HepG2 (cell line): ENCODE results near the gene DHTKD1. TPM values are rescaled to one million over a fixed set of nuclear protein-coding genes. Genes with fewer than 3 reads are reported as not detected.
A peak's percentile ranks its signal among the peaks of the same experiment; 100 is the strongest.

Experiments used
- ATF7 ChIP-seq, 2 experiments: fragments of 450-650 bp in 1 of 2; sonication (generic) in 1 of 2; formaldehyde crosslinking in 1 of 2; IDR thresholded peaks; 2 replicates each; pipeline versions ENCODE4 v1.4.0 to v1.6.1; 2016 to 2020; ENCODE audit warnings: antibody characterized with exemption in 1 of 2, mild to moderate bottlenecking in 1 of 2, missing genetic modification reagents in 1 of 2
- ATRX ChIP-seq: sonication (generic); formaldehyde crosslinking; IDR thresholded peaks from 2 replicates; pipeline ENCODE4 v1.4.0; 2020; ENCODE audit warnings: missing genetic modification reagents, borderline replicate concordance
- CBX2 ChIP-seq, 2 experiments: fragments of 200-600 bp in 1 of 2; sonication (generic); formaldehyde crosslinking in 1 of 2; IDR thresholded peaks; 2 replicates each; pipeline versions ENCODE4 v1.7.0 to v1.8.1; 2018 to 2022; ENCODE audit warnings: low read depth in 2 of 2, low read length in 1 of 2, mild to moderate bottlenecking in 1 of 2, missing genetic modification reagents in 1 of 2
- FOSL1 ChIP-seq: sonication (generic); formaldehyde crosslinking; IDR thresholded peaks from 2 replicates; pipeline ENCODE4 v1.9.0; 2021; ENCODE audit warnings: missing genetic modification reagents, borderline replicate concordance
- GLMP ChIP-seq: sonication (generic); formaldehyde crosslinking; IDR thresholded peaks from 2 replicates; pipeline ENCODE4 v1.9.0; 2021; ENCODE audit warnings: missing genetic modification reagents, mild to moderate bottlenecking, borderline replicate concordance
- IKZF4 ChIP-seq: sonication (generic); formaldehyde crosslinking; IDR thresholded peaks from 2 replicates; pipeline ENCODE4 v1.5.1; 2020; ENCODE audit warnings: borderline replicate concordance, mild to moderate bottlenecking, low read depth, missing genetic modification reagents; ENCODE audit errors: not compliant biosample characterization
- KAT8 ChIP-seq: IDR thresholded peaks from 2 replicates; pipeline ENCODE4 v1.6.1; 2016; ENCODE audit warnings: missing genetic modification reagents, missing compliant biosample characterization
- MXD4 ChIP-seq: IDR thresholded peaks from 2 replicates; pipeline ENCODE4 v1.6.1; 2016; ENCODE audit warnings: mild to moderate bottlenecking, missing biosample characterization, missing genetic modification reagents
- NRL ChIP-seq: sonication (generic); formaldehyde crosslinking; IDR thresholded peaks from 2 replicates; pipeline ENCODE4 v1.5.0; 2020; ENCODE audit warnings: missing genetic modification reagents, mild to moderate bottlenecking, moderate library complexity, borderline replicate concordance
- RBAK ChIP-seq: sonication (generic); formaldehyde crosslinking; IDR thresholded peaks from 2 replicates; pipeline ENCODE4 v1.5.1; 2020; ENCODE audit warnings: mild to moderate bottlenecking, missing genetic modification reagents
- REPIN1 ChIP-seq: sonication (generic); formaldehyde crosslinking; IDR thresholded peaks from 2 replicates; pipeline ENCODE4 v1.8.0; 2022; ENCODE audit warnings: missing genetic modification reagents, low read depth, mild to moderate bottlenecking, borderline replicate concordance
- SNRNP70 ChIP-seq: fragments of 200-400 bp; formaldehyde crosslinking; IDR thresholded peaks from 2 replicates; pipeline ENCODE4 v1.6.1; 2017; ENCODE audit warnings: mild to moderate bottlenecking, low read depth, low read length, moderate library complexity
- TOE1 ChIP-seq: sonication (generic); formaldehyde crosslinking; IDR thresholded peaks from 2 replicates; pipeline ENCODE4 v1.4.0; 2020; ENCODE audit warnings: mild to moderate bottlenecking, missing genetic modification reagents
- ZBTB21 ChIP-seq: sonication (generic); formaldehyde crosslinking; IDR thresholded peaks from 2 replicates; pipeline ENCODE4 v1.4.0; 2020; ENCODE audit warnings: missing genetic modification reagents
- ZFP90 ChIP-seq: sonication (generic); formaldehyde crosslinking; IDR thresholded peaks from 2 replicates; pipeline ENCODE4 v1.8.0; 2022; ENCODE audit warnings: missing genetic modification reagents, mild to moderate bottlenecking, inconsistent platforms, borderline replicate concordance
- ZNF660 ChIP-seq: sonication (generic); formaldehyde crosslinking; IDR thresholded peaks from 2 replicates; pipeline ENCODE4 v1.5.1; 2020; ENCODE audit warnings: mild to moderate bottlenecking, low read depth, missing genetic modification reagents, borderline replicate concordance
- ZNF777 ChIP-seq: sonication (generic); formaldehyde crosslinking; IDR thresholded peaks from 2 replicates; pipeline ENCODE4 v1.4.0; 2020; ENCODE audit warnings: missing genetic modification reagents
- polyA plus RNA-seq, 8 experiments: library from polyadenylated mRNA; depleted of rRNA in 3 of 8; stranded (reverse) in 7 of 8; unstranded in 1 of 8; fragments of >200 nt; fragmentation: Illumina TruSeq in 4 of 8; extraction: Trizol in 4 of 8; gene quantifications; 2 replicates each; pipeline versions ENCODE4 v1.2.1 to v1.2.3, GENCODE V29; 2011 to 2016; ENCODE audit warnings: low read depth in 4 of 8, missing spikeins in 1 of 8, mixed read lengths in 1 of 8; ENCODE audit not compliant: insufficient read depth in 1 of 8
- total RNA-seq, 5 experiments: library from RNA; depleted of rRNA; stranded (reverse); fragments of >200 nt; fragmentation: Illumina TruSeq; extraction: Trizol; gene quantifications; 2 replicates each; pipeline ENCODE4 v1.2.3, GENCODE V29; 2016; ENCODE audit warnings: low read depth in 1 of 5
- TF ChIP-seq, protein P1 (sequence below), 2 experiments: fragments of 450-650 bp in 1 of 2; sonication (generic) in 1 of 2; formaldehyde crosslinking in 1 of 2; IDR thresholded peaks; 2 replicates each; pipeline versions ENCODE4 v1.6.1 to v1.8.0; 2016 to 2022; ENCODE audit warnings: antibody characterized with exemption in 1 of 2, mild to moderate bottlenecking in 1 of 2, missing genetic modification reagents in 1 of 2
- TF ChIP-seq, protein P2 (sequence below): sonication (generic); formaldehyde crosslinking; IDR thresholded peaks from 2 replicates; pipeline ENCODE4 v1.4.0; 2020; ENCODE audit warnings: mild to moderate bottlenecking, low read depth, missing genetic modification reagents

Gene DHTKD1
- total and polyA plus RNA-seq, 2 of the 13 experiments (the other 11 are each of a cell fraction or from before 2014, with no cell fraction given), result 9.6 to 14.1 TPM

DNA sequence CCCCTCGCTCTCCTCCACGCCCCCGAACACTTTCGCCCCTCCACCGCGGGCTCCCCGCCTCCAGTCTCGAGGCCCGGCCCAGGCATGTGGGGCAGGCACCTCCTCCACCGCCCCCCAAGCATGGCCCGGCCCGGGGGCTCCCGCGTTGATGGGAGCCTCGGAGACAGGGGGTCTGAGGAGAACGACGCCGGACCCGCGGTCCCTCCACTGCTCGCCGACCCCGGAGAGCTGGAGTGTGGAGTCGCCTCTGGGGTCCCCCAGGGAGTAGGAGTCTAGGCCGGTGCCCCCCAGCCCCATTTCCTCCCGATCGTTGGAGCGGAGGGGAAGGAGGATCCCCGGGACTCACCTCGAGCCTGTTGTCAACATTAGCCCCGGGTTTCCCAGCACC is 26.4 kb upstream of the DHTKD1 start (continued):
- TF ChIP-seq, protein P1, sequence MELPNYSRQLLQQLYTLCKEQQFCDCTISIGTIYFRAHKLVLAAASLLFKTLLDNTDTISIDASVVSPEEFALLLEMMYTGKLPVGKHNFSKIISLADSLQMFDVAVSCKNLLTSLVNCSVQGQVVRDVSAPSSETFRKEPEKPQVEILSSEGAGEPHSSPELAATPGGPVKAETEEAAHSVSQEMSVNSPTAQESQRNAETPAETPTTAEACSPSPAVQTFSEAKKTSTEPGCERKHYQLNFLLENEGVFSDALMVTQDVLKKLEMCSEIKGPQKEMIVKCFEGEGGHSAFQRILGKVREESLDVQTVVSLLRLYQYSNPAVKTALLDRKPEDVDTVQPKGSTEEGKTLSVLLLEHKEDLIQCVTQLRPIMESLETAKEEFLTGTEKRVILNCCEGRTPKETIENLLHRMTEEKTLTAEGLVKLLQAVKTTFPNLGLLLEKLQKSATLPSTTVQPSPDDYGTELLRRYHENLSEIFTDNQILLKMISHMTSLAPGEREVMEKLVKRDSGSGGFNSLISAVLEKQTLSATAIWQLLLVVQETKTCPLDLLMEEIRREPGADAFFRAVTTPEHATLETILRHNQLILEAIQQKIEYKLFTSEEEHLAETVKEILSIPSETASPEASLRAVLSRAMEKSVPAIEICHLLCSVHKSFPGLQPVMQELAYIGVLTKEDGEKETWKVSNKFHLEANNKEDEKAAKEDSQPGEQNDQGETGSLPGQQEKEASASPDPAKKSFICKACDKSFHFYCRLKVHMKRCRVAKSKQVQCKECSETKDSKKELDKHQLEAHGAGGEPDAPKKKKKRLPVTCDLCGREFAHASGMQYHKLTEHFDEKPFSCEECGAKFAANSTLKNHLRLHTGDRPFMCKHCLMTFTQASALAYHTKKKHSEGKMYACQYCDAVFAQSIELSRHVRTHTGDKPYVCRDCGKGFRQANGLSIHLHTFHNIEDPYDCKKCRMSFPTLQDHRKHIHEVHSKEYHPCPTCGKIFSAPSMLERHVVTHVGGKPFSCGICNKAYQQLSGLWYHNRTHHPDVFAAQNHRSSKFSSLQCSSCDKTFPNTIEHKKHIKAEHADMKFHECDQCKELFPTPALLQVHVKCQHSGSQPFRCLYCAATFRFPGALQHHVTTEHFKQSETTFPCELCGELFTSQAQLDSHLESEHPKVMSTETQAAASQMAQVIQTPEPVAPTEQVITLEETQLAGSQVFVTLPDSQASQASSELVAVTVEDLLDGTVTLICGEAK (IDR thresholded peaks at IDR 0.05), result no peak
- TF ChIP-seq, protein P1 (CRISPR knock-in tag; IDR thresholded peaks at IDR 0.05), result no peak
- TF ChIP-seq REPIN1 (CRISPR knock-in tag) (no peak), MXD4 (CRISPR knock-in tag) (no peak), FOSL1 (CRISPR knock-in tag) (no peak), ZBTB21 (CRISPR knock-in tag) (no peak), KAT8 (CRISPR knock-in tag) (no peak), TOE1 (CRISPR knock-in tag) (no peak), IKZF4 (CRISPR knock-in tag) (peak; percentile 37), ZNF660 (no peak), NRL (CRISPR knock-in tag) (no peak), CBX2 (IDR thresholded peaks at IDR 0.05; ENCODE audit: low read depth, low read length) (no peak), CBX2 (CRISPR knock-in tag; IDR thresholded peaks at IDR 0.05; ENCODE audit: low read depth) (no peak), GLMP (CRISPR knock-in tag) (no peak), RBAK (CRISPR knock-in tag) (no peak), ATF7 (IDR thresholded peaks at IDR 0.05) (no peak), ATF7 (CRISPR knock-in tag; IDR thresholded peaks at IDR 0.05) (no peak), ATRX (CRISPR knock-in tag) (no peak), SNRNP70 (no peak), ZFP90 (no peak), ZNF777 (CRISPR knock-in tag) (peak; percentile 41; the same call in 1 of the 2 replicates)
- TF ChIP-seq, protein P2, sequence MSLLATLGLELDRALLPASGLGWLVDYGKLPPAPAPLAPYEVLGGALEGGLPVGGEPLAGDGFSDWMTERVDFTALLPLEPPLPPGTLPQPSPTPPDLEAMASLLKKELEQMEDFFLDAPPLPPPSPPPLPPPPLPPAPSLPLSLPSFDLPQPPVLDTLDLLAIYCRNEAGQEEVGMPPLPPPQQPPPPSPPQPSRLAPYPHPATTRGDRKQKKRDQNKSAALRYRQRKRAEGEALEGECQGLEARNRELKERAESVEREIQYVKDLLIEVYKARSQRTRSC, result no peak
